Neural crest cell (in vitro differentiated cells): ENCODE data around the gene EPB41L2. TPM values are rescaled to one million over a fixed set of nuclear protein-coding genes. Genes with fewer than 3 reads are reported as not detected.

Experiments
- DNase-seq: peaks from one replicate; pipeline ENCODE4 v3.0.0; 2021; ENCODE audit warnings: low read depth, mixed read lengths, low spot score
- H3K27ac Mint-ChIP-seq: one replicate; pipeline ENCODE4 v1.8.0; 2021; ENCODE audit warnings: mild to moderate bottlenecking, mixed read lengths; ENCODE audit not compliant: unreplicated experiment
- H3K27me3 Mint-ChIP-seq: 2 replicates; pipeline ENCODE4 v1.8.0; 2021; ENCODE audit warnings: low read depth, mild to moderate bottlenecking, mixed read lengths
- H3K36me3 Mint-ChIP-seq: 2 replicates; pipeline ENCODE4 v1.8.0; 2021; ENCODE audit warnings: low read depth, mild to moderate bottlenecking, mixed read lengths
- H3K4me1 Mint-ChIP-seq: 2 replicates; pipeline ENCODE4 v1.8.0; 2021; ENCODE audit warnings: mixed read lengths
- H3K4me3 Mint-ChIP-seq: one replicate; pipeline ENCODE4 v1.8.0; 2021; ENCODE audit warnings: mild to moderate bottlenecking, mixed read lengths
- H3K9me3 Mint-ChIP-seq: 2 replicates; pipeline ENCODE4 v1.8.0; 2021; ENCODE audit warnings: mixed read lengths
- total RNA-seq: library from RNA; stranded (reverse); gene quantifications from 2 replicates; pipeline ENCODE4 v1.2.1, GENCODE V29; 2021
- TF ChIP-seq, protein P1 (sequence below): fragments of 200-600 bp; sonication (generic); conservative IDR thresholded peaks from 2 replicates; pipeline ENCODE4 v1.5.0; 2021; ENCODE audit warnings: antibody characterized with exemption, mild to moderate bottlenecking

EPB41L2 gene
- total RNA-seq, 1 donor from 2014 or later: 114 TPM

DNA sequence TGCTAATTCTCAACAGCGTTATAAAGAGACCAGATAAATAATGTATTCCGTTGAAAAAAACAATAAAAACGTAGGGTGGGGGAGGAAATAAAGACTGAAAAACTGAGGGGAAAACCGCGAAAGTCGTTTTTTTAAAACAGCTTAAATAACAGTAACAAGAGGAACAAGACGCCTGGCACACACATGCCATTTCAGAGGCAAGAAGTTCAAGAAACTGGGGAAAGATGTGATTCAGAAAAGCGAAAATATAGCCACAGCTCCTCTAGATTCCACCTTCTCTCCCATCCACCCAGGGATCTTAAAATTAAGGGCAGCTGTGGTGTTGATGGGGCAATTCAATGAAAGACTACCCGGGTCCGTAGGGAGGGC lies 1.3 kb downstream of the EPB41L2 start:
- no peak for DNase-seq
- no peaks in the 10 kb centered on the region for H3K9me3 Mint-ChIP-seq
- TF ChIP-seq, protein P1, sequence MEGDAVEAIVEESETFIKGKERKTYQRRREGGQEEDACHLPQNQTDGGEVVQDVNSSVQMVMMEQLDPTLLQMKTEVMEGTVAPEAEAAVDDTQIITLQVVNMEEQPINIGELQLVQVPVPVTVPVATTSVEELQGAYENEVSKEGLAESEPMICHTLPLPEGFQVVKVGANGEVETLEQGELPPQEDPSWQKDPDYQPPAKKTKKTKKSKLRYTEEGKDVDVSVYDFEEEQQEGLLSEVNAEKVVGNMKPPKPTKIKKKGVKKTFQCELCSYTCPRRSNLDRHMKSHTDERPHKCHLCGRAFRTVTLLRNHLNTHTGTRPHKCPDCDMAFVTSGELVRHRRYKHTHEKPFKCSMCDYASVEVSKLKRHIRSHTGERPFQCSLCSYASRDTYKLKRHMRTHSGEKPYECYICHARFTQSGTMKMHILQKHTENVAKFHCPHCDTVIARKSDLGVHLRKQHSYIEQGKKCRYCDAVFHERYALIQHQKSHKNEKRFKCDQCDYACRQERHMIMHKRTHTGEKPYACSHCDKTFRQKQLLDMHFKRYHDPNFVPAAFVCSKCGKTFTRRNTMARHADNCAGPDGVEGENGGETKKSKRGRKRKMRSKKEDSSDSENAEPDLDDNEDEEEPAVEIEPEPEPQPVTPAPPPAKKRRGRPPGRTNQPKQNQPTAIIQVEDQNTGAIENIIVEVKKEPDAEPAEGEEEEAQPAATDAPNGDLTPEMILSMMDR: no peak
- peaks cover 34% of the 10 kb centered on the region for H3K4me1 Mint-ChIP-seq
- no peak overlapping the region for H3K27ac Mint-ChIP-seq
- peaks cover 7% of the 10 kb centered on the region for H3K36me3 Mint-ChIP-seq
- no peaks in the 10 kb centered on the region for H3K27me3 Mint-ChIP-seq
- peak overlapping the region; percentile 94 for H3K4me3 Mint-ChIP-seq

DNA sequence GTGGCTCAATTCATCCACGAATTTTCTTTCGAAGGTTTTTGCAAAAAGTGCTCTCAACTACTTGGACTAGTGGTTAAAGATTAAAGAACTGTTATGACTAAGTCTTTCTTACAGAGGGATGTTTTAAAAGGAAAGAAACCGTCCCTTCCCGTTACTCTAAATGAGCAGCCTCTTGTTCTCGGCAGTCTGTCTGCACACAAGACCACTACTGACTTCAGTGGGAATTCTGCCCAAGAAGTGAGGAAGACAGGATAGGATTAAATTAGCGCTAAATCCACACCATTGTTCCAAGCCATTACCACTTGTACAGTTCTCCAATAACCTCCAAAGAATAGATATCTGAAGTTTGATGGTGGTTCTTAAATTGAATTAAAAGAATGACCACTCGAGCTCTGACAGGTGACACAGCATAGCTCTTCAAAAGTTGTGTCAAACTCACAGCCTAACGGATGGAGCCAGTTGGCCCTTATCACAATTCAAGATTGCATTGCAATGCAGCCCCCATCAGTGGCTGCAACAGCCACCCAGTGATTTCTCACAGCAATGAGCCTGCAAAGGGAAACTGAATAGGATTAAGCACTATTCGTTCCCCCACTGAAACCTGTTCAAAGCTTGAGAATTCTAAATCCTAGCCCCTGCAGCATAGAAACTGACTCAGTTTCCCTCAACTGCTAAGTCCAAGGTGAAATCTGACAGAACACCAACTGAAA lies 1.8 kb downstream of the EPB41L2 start:
- Mint-ChIP-seq H3K4me3 (peak overlapping the region; percentile 94), H3K27me3 (no peaks in the 10 kb centered on the region), H3K27ac (no peak overlapping the region), H3K4me1 (peaks cover 34% of the 10 kb centered on the region), H3K36me3 (peaks cover 13% of the 10 kb centered on the region), H3K9me3 (peaks cover 3% of the 10 kb centered on the region)
- TF ChIP-seq, protein P1: no peak
- no peak for DNase-seq

DNA sequence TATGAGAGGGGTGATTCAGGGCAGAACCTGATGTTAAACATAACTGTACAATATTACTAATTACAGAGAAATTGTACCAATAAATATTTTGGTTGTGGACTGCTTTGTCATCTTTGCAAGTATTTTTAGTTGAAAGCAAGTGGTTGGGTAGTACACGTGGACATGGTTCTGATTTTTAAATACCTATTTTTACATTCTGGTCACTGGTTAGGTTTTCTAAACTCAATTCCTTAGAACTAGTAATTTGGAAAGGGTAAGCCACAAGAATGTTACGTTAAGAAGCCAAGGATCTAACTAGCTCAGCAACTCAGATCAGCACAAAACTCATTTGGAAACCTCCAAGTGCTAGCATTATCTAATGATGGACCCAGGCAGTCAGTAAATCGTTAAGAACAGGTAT lies 2.7 kb downstream of the EPB41L2 start:
- Mint-ChIP-seq H3K4me1 (peaks cover 34% of the 10 kb centered on the region), H3K9me3 (peaks cover 3% of the 10 kb centered on the region), H3K27me3 (no peaks in the 10 kb centered on the region), H3K36me3 (peaks cover 18% of the 10 kb centered on the region), H3K27ac (no peak overlapping the region), H3K4me3 (peak overlapping the region; percentile 73)
- DNase-seq: no peak
- TF ChIP-seq, protein P1: no peak

DNA sequence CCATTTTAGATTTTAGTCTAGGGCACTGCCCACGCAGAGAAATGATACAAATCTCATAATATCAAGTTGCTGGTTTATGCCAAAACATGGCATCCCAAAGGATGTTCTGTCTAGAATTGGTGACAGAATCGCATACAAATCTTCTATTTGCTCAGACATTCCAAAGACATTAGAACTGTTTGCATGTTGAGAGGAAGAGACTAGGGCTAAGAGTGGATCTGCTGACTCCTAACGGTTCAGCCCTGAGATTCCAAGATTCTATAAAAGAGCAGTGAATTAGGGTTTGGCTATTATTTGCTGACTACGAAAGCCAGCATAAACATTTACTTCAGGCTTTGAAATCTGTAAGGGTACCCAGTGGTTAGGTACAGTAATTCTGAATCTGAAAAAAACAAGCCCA lies 3.6 kb downstream of the EPB41L2 start:
- Mint-ChIP-seq H3K4me3 (peak overlapping the region; percentile 73), H3K36me3 (peaks cover 26% of the 10 kb centered on the region), H3K4me1 (peaks cover 34% of the 10 kb centered on the region), H3K27ac (no peak overlapping the region), H3K9me3 (peaks cover 5% of the 10 kb centered on the region), H3K27me3 (no peaks in the 10 kb centered on the region)
- TF ChIP-seq, protein P1: no peak
- no peak for DNase-seq

DNA sequence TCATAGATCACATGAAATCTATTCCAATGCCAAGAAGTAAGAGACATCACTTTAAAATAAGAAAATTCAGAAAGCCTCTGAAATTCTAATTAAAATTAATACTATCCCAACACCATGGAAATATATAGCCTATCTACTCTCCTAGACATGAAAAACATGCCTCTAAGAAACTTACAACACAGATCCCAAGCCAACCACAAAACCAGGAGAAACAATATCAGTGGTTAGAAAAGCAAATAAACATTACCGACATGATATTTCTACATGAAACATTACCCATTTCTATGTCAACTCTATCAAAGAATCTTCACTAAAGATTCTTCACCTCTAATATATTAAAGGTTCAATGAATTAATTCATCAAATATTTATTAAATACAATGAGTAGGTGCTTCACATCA lies 4.8 kb downstream of the EPB41L2 start:
- H3K27ac Mint-ChIP-seq: no peak overlapping the region
- H3K9me3 Mint-ChIP-seq: peaks cover 12% of the 10 kb centered on the region
- H3K36me3 Mint-ChIP-seq: peaks cover 35% of the 10 kb centered on the region
- no peak for DNase-seq
- no peaks in the 10 kb centered on the region for H3K27me3 Mint-ChIP-seq
- peak overlapping the region; percentile 47 for H3K4me3 Mint-ChIP-seq
- H3K4me1 Mint-ChIP-seq: peaks cover 25% of the 10 kb centered on the region
- TF ChIP-seq, protein P1: no peak
